Adipose tissue (tissue), 3 donors: ENCODE measurements around the gene RAB12. TPM values are rescaled to one million over a fixed set of nuclear protein-coding genes. Genes with fewer than 3 reads are reported as not detected.

Experiments
- H3K27ac ChIP-seq: one replicate; pipeline ENCODE4 v1.5.1; 2013; ENCODE audit warnings: low read depth, low read length
- WGBS, 3 donors: extraction: QIAGEN DNeasy Blood & Tissue Kit; methylation state at CpG; one replicate each; pipeline ENCODE4 v1.1.7; 2013; 5-methylcytosine and 5-hydroxymethylcytosine counted together
- polyA plus RNA-seq, 3 donors: library from polyadenylated mRNA; stranded (reverse); fragments of 200-250 nt; gene quantifications; one replicate each; pipeline ENCODE4 v1.2.3, GENCODE V29; 2013
- donor health status: healthy with polysubstance abuse.
- donor health status: Bipolar disorder and iron deficiency.
- donor health status: healthy.

The RAB12 gene
- polyA plus RNA-seq, 3 donors: 8.5 to 44.2 (median 19.8) TPM

GRCh38 chr18:8662560-8663255 is 53.5 kb downstream of the RAB12 start:
- WGBS, 3 donors: 90% methylated on average over 20 of the region's 20 CpGs
- H3K27ac ChIP-seq: no peak overlapping the region

DNA sequence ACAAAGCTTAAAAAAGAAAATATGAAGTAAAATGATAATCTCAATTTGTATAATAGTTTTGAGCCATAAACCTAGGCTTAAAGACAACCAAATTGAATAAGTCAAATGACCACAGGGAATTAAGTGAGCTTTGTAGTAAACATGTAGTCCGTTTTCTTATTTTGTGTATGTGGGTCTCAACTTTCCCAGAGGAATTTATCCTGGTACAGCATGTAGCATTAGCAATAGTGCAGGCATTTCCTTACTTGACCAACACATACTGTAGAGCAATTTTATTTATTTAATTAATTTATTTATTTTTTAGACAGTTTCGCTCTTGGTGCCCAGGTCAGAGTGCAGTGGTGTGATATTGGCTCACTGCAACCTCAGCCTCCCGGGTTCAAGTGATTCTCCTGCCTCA is 58.6 kb downstream of the RAB12 start:
- 86 to 92% (median 90%) methylated on average over 3 of the region's 3 CpGs for WGBS, 3 donors

DNA sequence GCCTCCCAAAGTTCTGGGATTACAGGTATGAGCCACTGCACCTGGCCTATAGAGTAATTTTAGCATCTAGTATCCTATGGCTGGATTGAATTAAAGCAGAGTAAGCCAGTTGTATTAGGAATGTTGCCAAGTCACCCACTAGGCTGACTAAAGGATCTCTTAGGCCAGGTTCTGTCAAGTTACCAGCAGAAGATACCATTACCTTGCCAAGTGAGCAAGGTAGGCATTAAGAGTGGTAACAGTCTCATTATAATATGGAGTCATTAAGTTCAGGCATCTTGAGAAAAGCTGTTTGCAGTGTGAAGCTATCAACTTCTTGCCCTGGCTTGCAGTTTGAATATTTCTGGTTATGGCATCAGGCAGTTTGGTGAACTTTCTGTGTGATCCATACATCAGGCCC is 59.1 kb downstream of the RAB12 start:
- no peak overlapping the region for H3K27ac ChIP-seq

More for the DNA sequence above, 58.6 kb downstream of the RAB12 start:
- no peak overlapping the region for H3K27ac ChIP-seq

DNA sequence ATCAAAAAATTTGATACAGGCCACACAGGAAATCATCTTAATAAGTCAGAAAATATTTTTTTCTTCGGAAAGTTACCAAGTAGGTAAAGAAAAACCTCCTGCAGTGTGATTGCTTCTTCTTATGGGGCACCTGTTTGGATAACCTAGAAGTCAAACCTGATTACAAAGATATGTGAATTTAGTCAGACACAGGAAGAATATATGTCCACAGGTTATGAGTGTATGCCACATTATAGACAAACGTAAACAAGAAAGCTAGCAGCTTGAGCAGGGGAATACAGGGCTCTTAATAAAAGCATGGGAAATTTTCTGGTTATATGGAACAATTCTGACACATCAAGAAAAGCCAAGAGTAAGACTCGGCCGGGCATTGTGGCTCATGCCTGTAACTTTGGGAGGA is 60.3 kb downstream of the RAB12 start:
- WGBS, 3 donors: 80 to 91% (median 88%) methylated on average over 4 of the region's 4 CpGs
- no peak overlapping the region for H3K27ac ChIP-seq

DNA sequence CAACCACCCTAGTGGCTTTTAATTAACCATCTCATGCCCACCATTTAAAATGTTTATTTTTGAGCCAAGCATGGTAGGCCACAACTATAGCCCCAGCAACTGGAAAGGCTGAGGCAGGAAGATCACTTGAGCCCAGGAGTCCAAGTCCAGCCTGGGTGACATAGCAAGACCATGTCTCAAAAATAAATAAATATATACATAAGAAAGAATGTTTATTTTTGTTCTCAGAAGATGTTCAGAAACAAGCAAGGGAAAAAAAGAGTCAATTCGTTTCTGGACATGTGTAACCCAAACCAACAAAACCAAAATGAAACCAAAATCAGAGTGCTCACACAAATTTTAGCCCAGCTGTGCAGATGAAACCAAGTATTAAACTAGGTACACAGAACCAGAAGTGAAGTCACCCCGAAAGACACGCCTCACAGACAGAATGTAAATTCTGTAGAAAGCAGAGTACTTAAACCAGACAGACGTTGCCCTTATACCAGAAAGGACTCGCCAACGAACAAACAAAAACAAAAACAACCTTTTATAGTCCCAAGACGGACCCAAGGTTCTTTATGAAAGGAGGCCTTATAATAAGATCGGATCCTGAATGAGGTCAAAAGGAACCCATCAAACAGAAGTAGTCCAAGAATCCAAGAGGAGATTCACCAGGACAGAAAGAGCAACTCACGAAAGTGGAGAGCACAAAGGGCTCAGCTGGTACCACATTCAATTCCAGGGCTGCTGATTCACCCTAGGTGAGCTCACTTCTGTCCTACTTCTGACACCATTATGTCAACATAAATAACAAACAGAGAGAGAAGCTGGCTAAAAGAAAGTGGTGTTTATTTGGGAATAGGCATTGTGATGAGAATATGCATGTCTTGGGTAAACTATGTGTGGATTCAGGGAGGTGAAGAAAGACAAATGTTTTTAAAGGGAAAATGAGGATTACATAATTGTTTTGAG is 64.3 kb downstream of the RAB12 start:
- 92 to 93% (median 93%) methylated on average over 9 of the region's 9 CpGs for WGBS, 3 donors
- H3K27ac ChIP-seq: no peak overlapping the region

GRCh38 chr18:8675057-8675456 is 65.8 kb downstream of the RAB12 start:
- 92 to 96% (median 95%) methylated on average over 4 of the region's 4 CpGs for WGBS, 3 donors

DNA sequence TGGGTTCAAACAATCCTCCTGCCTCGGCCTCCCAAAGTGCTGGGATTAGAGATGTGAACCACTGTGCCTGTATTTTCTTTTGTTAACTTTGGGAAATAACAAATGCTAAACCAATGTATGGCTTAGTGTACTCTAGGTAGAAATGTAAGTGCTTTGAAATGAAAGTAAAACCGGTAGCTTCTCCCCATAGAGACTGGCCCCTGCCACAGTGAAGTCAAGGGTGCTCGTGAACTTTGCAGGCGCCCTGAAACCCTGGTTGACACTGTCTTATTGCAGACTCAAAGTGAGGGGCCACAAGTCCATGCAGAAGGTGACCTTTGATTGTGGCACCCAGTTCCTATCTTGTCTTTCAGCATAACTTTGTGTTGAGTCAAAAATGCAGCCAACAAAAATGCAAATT is 72.0 kb downstream of the RAB12 start:
- WGBS, 3 donors: 92 to 97% (median 94%) methylated on average over 4 of the region's 4 CpGs
- no peak overlapping the region for H3K27ac ChIP-seq

More at GRCh38 chr18:8675057-8675456, 65.8 kb downstream of the RAB12 start:
- H3K27ac ChIP-seq: no peak overlapping the region

GRCh38 chr18:8684577-8684976 is 75.3 kb downstream of the RAB12 start:
- H3K27ac ChIP-seq: no peak overlapping the region
- WGBS, 3 donors: 88 to 93% (median 91%) methylated on average over 7 of the region's 7 CpGs

GRCh38 chr18:8685141-8685913 is 76.1 kb downstream of the RAB12 start:
- H3K27ac ChIP-seq: no peak overlapping the region
- 65 to 85% (median 76%) methylated on average over 13 of the region's 13 CpGs for WGBS, 3 donors

- 95% methylated on average over 8 of the region's 8 CpGs for WGBS, 3 donors
- H3K27ac ChIP-seq: no peak overlapping the region
Measured at GRCh38 chr18:8685914-8686216, 76.6 kb downstream of the RAB12 start.

DNA sequence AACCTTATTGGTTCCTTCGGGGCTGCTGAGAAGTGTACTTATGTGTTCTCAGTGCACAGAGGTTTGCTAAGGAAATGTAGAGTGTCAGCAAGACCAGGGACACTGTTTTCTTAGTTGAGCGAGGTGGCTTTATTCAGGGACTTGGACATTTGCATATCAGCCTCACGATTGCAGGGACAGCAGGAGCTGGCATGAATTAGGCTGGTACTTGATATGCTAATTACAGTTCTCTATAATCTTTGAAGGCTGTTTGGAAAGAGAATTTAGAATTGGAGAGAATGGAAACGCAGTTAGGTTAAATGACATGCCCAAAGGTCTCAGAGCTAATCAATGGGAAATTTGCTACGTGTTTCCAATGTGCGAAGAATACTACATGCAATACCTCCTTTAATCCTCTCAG is 77.4 kb downstream of the RAB12 start:
- WGBS, 3 donors: 62 to 85% (median 82%) methylated on average over 6 of the region's 6 CpGs
- no peak overlapping the region for H3K27ac ChIP-seq

GRCh38 chr18:8688216-8688800 is 79.1 kb downstream of the RAB12 start:
- H3K27ac ChIP-seq: no peak overlapping the region
- 79 to 85% (median 84%) methylated on average over 8 of the region's 8 CpGs for WGBS, 3 donors

GRCh38 chr18:8688816-8689215 is 79.6 kb downstream of the RAB12 start:
- 92 to 97% (median 95%) methylated on average over 8 of the region's 8 CpGs for WGBS, 3 donors
- H3K27ac ChIP-seq: no peak overlapping the region

Other genes starting within 250 kb of the RAB12 start
- gene MTCL1, start 96.1 kb downstream of the RAB12 start, polyA plus RNA-seq: 1 to 10 TPM in 2 of 3 donors, under 1 TPM in 1; 0.83 to 2.5 (median 1.7) TPM